Central memory CD8-positive, alpha-beta T cell (primary cell): Measurements from ENCODE around the gene CHST5.
A peak's percentile ranks its signal among the peaks of the same experiment; 100 is the strongest.

Source experiments
- ATAC-seq: fragments of 150-1000 bp; cut with Tn5 transposase; replicated peaks from 2 replicates; pipeline ENCODE4 v1.10.0; 2022; ENCODE audit warnings: mild to moderate bottlenecking, moderate FRiP score, moderate number of reproducible peaks; ENCODE audit not compliant: poor library complexity, severe bottlenecking; ENCODE audit errors: extremely low read depth
- DNase-seq, 2 donors: peaks; one replicate each; pipeline ENCODE4 v3.0.0; 2021; ENCODE audit warnings: low spot score in 2 of 2
- H3K27ac Mint-ChIP-seq: one replicate; pipeline ENCODE4 v1.8.0; 2022; ENCODE audit warnings: low read depth, mild to moderate bottlenecking, moderate library complexity, mixed read lengths
- H3K27me3 Mint-ChIP-seq: one replicate; pipeline ENCODE4 v1.8.0; 2022; ENCODE audit warnings: mixed read lengths
- H3K36me3 Mint-ChIP-seq: one replicate; pipeline ENCODE4 v1.8.0; 2022; ENCODE audit warnings: mild to moderate bottlenecking, moderate library complexity, mixed read lengths; ENCODE audit not compliant: insufficient read depth
- H3K4me1 Mint-ChIP-seq: one replicate; pipeline ENCODE4 v1.8.0; 2022; ENCODE audit warnings: mixed read lengths
- H3K4me3 Mint-ChIP-seq: one replicate; pipeline ENCODE4 v1.8.0; 2022; ENCODE audit warnings: mild to moderate bottlenecking, moderate library complexity, mixed read lengths
- H3K9me3 Mint-ChIP-seq: one replicate; pipeline ENCODE4 v1.8.0; 2022; ENCODE audit warnings: mixed read lengths

Gene CHST5

DNA sequence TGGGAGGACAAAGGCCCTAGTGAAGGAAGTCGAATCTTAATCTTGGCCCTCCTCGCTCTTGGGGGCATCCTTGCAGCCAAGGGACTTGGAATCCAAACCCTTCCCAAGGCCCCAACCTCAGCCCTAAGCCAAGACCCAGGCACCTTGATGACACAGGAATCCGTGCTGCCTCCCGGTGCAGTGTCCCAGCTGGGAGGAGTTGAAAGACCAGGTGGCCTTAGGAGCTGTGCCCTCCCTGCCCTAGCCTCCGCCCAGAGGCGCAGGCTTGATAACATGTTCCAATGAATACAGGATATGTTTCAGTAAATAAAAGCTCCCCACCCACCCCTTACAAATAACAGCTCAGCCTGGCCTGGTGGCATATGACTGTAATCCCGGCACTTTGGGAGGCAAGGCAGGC lies at the start of gene CHST5:
Gene CHST5 (minus strand): TSS at position 208 of the 400 bp plus-strand sequence. CDS start 5,724 bp downstream, outside the sequence.
- Mint-ChIP-seq H3K27me3 (no peaks in the 10 kb centered on the region), H3K4me1 (no peaks in the 10 kb centered on the region), H3K9me3 (no peaks in the 10 kb centered on the region), H3K36me3 (peaks cover 2% of the 10 kb centered on the region), H3K27ac (no peak within 1 kb of the TSS), H3K4me3 (no peak within 1 kb of the TSS)
- ATAC-seq (no peak), DNase-seq (no peak)

DNA sequence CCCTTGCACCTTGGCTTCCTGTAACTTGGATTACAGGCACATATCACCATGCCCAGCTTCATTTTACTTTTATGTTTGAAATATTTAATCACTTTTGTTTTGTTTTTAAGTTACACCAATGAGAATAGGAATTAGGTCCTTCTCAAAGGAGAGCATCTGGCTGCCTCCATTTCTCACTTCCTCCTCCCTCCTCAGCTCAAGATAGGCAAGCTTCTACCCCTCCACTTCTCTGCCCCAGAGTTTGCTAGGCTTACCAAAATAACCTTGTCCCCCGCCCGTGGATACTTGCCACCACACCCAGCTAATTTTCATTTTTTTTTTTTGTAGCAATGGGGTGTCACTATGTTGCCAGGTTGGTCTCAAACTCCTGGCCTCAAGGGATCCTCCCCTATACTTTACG lies 48.2 kb upstream of the CHST5 start:
- ATAC-seq: no peak
- no peak overlapping the region for H3K4me3 Mint-ChIP-seq

DNA sequence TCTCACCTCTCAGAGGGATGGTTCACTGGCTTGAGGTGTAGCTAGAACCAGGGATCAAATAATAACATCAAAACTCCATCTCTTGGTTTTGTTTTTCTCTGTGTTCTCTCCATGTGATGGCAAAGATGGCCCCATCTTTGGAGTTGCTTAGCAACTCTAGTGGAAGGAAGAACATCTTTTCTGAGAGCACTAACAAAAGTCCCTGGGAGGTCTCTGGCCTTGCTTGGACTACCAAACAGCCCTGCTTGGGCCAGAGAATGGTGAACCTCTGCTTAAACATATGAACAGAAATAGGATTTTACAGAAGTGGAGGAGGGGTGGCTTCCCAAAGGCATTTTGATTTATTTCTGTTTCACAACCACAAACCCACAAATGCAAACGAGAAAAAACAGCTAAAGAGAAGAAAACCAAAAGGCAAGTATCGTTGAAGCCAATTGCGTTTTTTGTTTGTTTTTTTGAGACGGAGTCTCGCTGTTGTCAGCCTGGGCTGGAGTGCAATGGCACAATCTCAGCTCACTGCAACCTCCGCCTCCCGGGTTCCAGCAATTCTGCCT lies 43.5 kb upstream of the CHST5 start:
- peaks cover 40% of the 10 kb centered on the region for H3K36me3 Mint-ChIP-seq
- H3K9me3 Mint-ChIP-seq: no peaks in the 10 kb centered on the region
- ATAC-seq (no peak), DNase-seq (no peak)
- H3K4me3 Mint-ChIP-seq: no peak overlapping the region
- peaks cover 24% of the 10 kb centered on the region for H3K4me1 Mint-ChIP-seq
- H3K27ac Mint-ChIP-seq: no peak overlapping the region
- H3K27me3 Mint-ChIP-seq: no peaks in the 10 kb centered on the region

More for the DNA sequence above, 48.2 kb upstream of the CHST5 start:
- H3K27me3 Mint-ChIP-seq: no peaks in the 10 kb centered on the region
- DNase-seq: no peak
- H3K9me3 Mint-ChIP-seq: no peaks in the 10 kb centered on the region
- peaks cover 23% of the 10 kb centered on the region for H3K4me1 Mint-ChIP-seq
- H3K36me3 Mint-ChIP-seq: peaks cover 19% of the 10 kb centered on the region
- H3K27ac Mint-ChIP-seq: peak overlapping the region; percentile 70

DNA sequence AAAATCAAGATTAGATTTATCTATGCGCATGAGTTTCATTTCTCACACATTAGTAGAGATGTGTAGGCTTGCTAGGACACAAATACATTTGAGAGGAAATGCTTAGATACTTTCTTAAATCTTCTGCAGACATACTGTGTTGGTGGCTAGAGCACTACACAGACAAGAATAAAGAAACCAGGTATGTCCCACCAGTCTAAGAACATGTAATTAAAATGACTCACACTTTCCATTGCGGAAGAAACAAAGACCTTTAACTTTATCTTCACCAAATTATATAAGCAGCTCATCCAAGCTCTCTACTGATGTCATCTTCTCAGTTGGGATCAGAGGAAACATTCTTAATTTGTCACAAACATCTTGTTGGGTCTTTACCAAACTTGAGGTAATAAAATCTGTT lies 42.8 kb upstream of the CHST5 start:
- Mint-ChIP-seq H3K27me3 (no peaks in the 10 kb centered on the region), H3K36me3 (peaks cover 36% of the 10 kb centered on the region), H3K9me3 (no peaks in the 10 kb centered on the region), H3K4me3 (no peak overlapping the region), H3K27ac (peak overlapping the region; percentile 11), H3K4me1 (peaks cover 25% of the 10 kb centered on the region)
- ATAC-seq (no peak), DNase-seq (no peak)

DNA sequence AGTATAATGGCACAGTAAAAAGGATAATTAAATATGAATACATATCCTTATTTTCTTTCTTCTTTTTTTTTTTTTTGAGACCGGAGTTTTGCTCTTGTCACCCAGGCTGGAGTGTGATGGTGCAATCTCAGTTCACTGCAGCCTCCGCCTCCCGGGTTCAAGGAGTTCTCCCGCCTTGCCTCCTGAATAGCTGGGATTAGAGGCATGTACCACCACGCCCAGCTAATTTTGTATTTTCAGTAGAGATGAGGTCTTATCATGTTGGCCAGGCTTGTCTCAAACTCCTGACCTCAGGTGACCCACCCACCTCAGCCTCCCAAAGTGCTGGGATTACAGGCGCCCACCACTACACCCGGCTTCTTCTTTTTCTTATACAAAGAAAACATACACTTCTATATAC lies 42.3 kb upstream of the CHST5 start:
- Mint-ChIP-seq H3K27ac (peak overlapping the region; percentile 74), H3K36me3 (peaks cover 36% of the 10 kb centered on the region), H3K4me3 (no peak overlapping the region), H3K27me3 (no peaks in the 10 kb centered on the region), H3K9me3 (no peaks in the 10 kb centered on the region), H3K4me1 (peaks cover 29% of the 10 kb centered on the region)
- no peak for DNase-seq
- no peak for ATAC-seq

DNA sequence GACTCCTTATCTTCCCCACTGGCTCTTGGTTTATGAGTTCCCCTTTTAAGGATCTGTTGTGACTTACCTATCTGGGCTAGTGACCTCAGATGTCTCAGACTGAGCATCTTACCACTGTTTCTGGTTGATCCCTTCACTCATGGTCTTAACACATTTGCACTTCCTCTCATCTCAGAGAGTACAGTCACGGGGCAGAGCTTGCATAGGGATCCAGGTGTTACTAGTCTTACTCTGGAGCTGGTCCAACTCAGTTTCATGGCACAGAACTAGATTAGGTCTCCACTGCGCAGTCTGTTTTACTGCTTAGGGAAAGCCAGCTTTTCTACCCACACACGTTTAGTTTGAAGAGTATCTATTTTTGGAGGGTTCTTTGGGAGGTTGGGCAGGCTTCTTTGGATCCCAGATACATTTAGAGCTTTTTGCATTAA lies 40.5 kb upstream of the CHST5 start:
- H3K9me3 Mint-ChIP-seq: no peaks in the 10 kb centered on the region
- no peak overlapping the region for H3K4me3 Mint-ChIP-seq
- DNase-seq (no peak), ATAC-seq (peak; percentile 40)
- H3K36me3 Mint-ChIP-seq: peaks cover 38% of the 10 kb centered on the region
- H3K27me3 Mint-ChIP-seq: no peaks in the 10 kb centered on the region
- peaks cover 38% of the 10 kb centered on the region for H3K4me1 Mint-ChIP-seq
- no peak overlapping the region for H3K27ac Mint-ChIP-seq

DNA sequence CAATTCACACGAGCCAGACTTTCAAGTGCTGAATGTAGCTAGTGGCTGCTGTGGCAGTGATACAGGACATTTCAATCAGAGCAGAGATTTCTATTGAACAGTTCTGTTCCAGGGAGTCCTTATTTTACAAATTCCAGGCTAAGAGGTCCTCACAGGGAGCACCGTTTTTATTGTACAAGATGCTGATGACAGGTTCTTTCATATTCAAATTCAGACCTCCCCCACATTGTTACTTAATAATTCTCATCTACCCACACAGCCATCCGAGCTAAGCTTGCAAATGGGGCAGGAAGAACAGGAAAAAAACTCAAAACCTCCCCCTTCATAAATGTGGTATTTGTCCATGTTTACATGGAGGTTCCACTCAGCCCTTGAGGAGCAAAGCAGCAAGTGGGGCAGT lies 40.0 kb upstream of the CHST5 start:
- Mint-ChIP-seq H3K4me1 (peaks cover 38% of the 10 kb centered on the region), H3K36me3 (peaks cover 40% of the 10 kb centered on the region), H3K9me3 (no peaks in the 10 kb centered on the region), H3K27ac (no peak overlapping the region), H3K4me3 (no peak overlapping the region), H3K27me3 (no peaks in the 10 kb centered on the region)
- DNase-seq (no peak), ATAC-seq (no peak)

DNA sequence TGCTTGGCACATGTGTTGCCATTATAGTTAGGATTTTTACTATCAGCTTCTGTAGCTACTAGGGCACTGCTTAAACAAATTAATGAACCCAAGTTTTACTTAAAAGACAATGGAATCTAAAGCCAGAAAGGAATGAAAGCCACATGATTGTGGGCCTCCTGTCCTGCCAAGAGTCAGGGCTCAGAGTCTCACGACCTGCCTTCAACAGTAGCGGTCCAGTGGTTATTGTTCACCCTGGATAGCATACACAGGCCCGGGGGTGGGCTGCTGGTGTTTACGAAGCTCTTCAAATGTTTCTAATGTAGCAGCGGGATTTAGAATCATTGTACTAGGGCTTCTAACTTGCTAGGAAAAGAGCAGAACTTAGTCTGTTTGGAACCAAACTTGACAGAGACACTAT lies 38.0 kb upstream of the CHST5 start:
- DNase-seq (no peak), ATAC-seq (no peak)
- peak overlapping the region; percentile 65 for H3K27ac Mint-ChIP-seq
- H3K4me1 Mint-ChIP-seq: peaks cover 38% of the 10 kb centered on the region
- peaks cover 40% of the 10 kb centered on the region for H3K36me3 Mint-ChIP-seq
- H3K4me3 Mint-ChIP-seq: no peak overlapping the region
- no peaks in the 10 kb centered on the region for H3K27me3 Mint-ChIP-seq
- H3K9me3 Mint-ChIP-seq: no peaks in the 10 kb centered on the region

DNA sequence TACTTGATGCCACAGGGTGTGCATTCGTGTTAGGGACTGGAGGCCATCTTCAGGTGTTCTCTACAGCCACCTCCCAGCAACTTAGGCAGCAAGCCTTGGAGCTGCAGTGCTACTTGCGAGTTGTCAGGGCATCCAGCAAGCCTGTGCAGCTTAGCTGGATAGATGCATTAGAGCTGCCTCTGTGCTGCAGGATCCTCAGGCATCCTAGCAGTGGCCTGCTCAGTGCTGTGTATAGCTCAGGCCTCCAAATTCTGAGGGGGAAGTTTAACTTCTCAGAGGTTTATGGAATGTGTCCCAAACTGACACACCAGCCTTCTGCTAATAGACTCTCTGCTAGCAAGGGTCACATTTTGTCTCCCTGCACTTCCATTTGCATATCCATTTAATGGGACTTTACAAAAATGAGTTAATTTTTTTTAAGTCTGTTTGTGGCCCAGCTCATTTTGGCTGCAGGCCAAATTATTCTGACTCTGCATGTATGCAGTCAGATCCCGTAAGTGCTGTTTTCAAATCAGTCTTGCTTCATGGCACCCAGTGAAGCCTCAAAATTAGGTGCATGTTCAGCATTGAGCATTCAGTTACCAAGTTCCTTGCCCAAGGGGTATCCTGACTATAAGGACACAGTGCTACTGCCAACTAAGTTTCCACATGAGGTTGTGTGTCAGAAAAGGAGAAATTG lies 37.1 kb upstream of the CHST5 start:
- Mint-ChIP-seq H3K36me3 (peaks cover 31% of the 10 kb centered on the region), H3K27ac (peak overlapping the region; percentile 65), H3K4me3 (no peak overlapping the region), H3K4me1 (peaks cover 41% of the 10 kb centered on the region), H3K9me3 (no peaks in the 10 kb centered on the region), H3K27me3 (no peaks in the 10 kb centered on the region)
- DNase-seq (no peak), ATAC-seq (no peak)

DNA sequence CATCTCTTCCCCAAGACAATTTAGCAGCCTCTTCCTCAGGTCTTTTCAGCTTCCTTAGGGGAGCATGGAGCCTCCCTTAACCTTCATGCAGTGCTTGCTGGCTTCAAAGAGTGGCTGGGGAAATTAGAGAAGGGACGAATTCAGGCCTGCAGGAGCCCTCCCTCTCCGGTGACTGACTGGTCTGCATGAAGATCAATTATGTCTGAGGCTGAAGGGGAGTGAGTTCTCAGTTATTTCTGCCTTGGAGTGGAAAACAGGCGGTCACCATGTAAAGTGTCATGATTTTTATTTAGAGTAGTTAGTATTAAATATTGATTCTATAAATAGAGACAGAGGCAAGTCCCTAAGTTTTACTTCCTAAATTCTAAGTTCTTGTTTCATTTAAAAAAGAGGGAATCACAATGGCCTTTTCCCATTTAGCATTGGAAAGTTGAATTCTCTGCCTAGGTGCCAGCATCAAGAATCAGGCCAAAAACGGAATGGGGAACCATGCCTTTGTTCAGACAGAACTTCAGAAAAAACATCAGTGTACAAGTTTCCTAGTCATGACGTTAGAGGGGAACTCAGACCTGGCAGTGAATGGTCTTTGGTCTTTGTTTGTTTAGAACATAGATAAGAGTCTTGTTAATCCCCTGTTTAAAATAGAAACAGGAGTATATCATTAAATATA lies 34.6 kb upstream of the CHST5 start:
- H3K27me3 Mint-ChIP-seq: no peaks in the 10 kb centered on the region
- DNase-seq (no peak), ATAC-seq (no peak)
- no peaks in the 10 kb centered on the region for H3K9me3 Mint-ChIP-seq
- H3K4me3 Mint-ChIP-seq: no peak overlapping the region
- peaks cover 24% of the 10 kb centered on the region for H3K36me3 Mint-ChIP-seq
- peaks cover 50% of the 10 kb centered on the region for H3K4me1 Mint-ChIP-seq
- H3K27ac Mint-ChIP-seq: peak overlapping the region; percentile 19

DNA sequence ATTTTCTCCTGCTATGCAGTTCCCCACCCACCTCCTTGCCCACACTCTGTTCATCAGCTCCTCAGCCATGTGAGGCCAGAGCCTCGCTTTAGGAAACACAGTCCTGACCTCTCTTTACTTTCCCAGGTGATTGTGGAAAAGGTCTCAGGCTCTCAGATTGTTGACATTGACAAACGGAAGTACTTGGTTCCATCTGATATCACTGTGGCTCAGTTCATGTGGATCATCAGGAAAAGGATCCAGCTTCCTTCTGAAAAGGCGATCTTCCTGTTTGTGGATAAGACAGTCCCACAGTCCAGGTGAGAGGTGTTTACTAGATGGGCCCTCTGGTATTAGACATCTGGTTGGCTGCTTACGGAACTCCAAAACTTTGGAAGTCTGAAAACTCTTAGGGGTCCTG lies 32.0 kb upstream of the CHST5 start:
- Mint-ChIP-seq H3K27me3 (peaks cover 17% of the 10 kb centered on the region), H3K9me3 (no peaks in the 10 kb centered on the region), H3K36me3 (peaks cover 20% of the 10 kb centered on the region), H3K4me3 (peak overlapping the region; percentile 85), H3K4me1 (peaks cover 40% of the 10 kb centered on the region), H3K27ac (no peak overlapping the region)
- ATAC-seq (no peak), DNase-seq (no peak)

DNA sequence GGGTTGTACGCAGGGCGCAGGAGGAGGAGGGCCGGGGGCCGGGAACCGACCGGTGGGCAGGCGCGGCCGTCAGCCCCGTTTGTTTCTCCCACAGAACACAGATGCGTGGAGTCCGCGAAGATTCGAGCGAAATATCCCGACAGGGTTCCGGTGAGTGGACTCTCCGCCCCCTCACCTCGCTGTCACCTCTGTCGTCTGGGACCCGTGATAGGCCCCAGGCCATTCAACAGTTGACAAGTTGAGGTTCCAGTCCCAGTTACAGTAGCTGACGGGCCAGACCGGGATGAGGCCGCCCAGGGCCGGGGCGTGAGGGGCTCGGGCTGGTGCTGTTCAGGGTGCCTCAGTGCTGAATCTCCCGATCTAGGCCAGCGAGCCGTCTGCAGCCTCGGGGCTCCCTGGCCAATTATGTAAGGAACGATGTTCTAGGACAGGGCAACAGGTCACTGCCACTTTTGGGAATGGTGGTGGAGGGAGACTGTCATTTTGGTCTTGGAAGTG lies 30.9 kb upstream of the CHST5 start:
- Mint-ChIP-seq H3K27me3 (peaks cover 25% of the 10 kb centered on the region), H3K36me3 (peaks cover 18% of the 10 kb centered on the region), H3K9me3 (no peaks in the 10 kb centered on the region), H3K4me1 (peaks cover 33% of the 10 kb centered on the region), H3K27ac (peak overlapping the region; percentile 94), H3K4me3 (peak overlapping the region; percentile 85)
- no peak for ATAC-seq
- peak in 1 of 2 donors; percentile 12 for DNase-seq
